ENCODE measurements around the gene TPRN. TPM values are rescaled to one million over a fixed set of nuclear protein-coding genes. Genes with fewer than 3 reads are reported as not detected.
A peak's percentile ranks its signal among the peaks of the same experiment; 100 is the strongest.

The TPRN gene
- total and polyA plus RNA-seq, 9 of the 15 experiments (the other 6 are each of a cell fraction or from before 2014, with no cell fraction given), result 0.31 to 31.9 (median 4.4) TPM

- no peaks in the 10 kb centered on the region for H3K9me3 ChIP-seq (replicated peaks; ENCODE audit: control insufficient read depth, insufficient read depth, low read depth, low read length)
- CTCF ChIA-PET (ENCODE audit: low intra/inter-chr PET ratio), result no interaction called here
- peaks cover 16% of the 10 kb centered on the region; the same call in 2 of the 3 replicates for H3K36me3 ChIP-seq (ENCODE audit: control insufficient read depth, insufficient read depth, low read length)
- TSS peak; percentile 10 for BruUV-seq (replicated peaks)
- H3K27me3 ChIP-seq (ENCODE audit: control insufficient read depth in 2 of 2, insufficient read depth in 2 of 2, low read length in 2 of 2), result no peaks in the 10 kb centered on the region
- DNase-seq (ENCODE audit: extremely low read depth in 1 of 4, low spot score in 3 of 4), result peak in 1 of 4 experiments; percentile 7
- WGBS (ENCODE audit: insufficient coverage, low coverage, missing lambda C conversion rate), result 31% methylated on average over 33 of the region's 51 CpGs
- intact Hi-C loops (cut with micrococcal nuclease), result loop anchor here (2.0 kb wide), 1 partner anchor 19 kb away; no protein-coding TSS in a partner anchor
- no peak overlapping the region for H2AFZ ChIP-seq (ENCODE audit: low read depth, low read length)
- peak overlapping the region in 1 of 2 experiments; percentile 89; a peak in 3 of 4 replicates for H3K9ac ChIP-seq (ENCODE audit: insufficient read depth in 1 of 2, low read depth in 2 of 2, low read length in 2 of 2)
- peak overlapping the region; percentile 37 for H3K4me3 ChIP-seq
- TF ChIP-seq ZNF696 (CRISPR knock-in tag; conservative IDR thresholded peaks at IDR 0.05) (no peak), KDM2B (CRISPR knock-in tag; IDR thresholded peaks at IDR 0.05) (no peak), NR2C2 (CRISPR knock-in tag; IDR thresholded peaks at IDR 0.05) (no peak), NR2C2 (tag; IDR thresholded peaks at IDR 0.05) (no peak), EGR1 (conservative IDR thresholded peaks at IDR 0.05) (no peak), RB1 (IDR thresholded peaks at IDR 0.05; ENCODE audit: low read depth) (0 out of 2 replicates have a peak, but pooled peaks have one; percentile 13), ZNF263 (CRISPR knock-in tag; IDR thresholded peaks at IDR 0.05; ENCODE audit: borderline replicate concordance) (peak; percentile 84), HNRNPL (IDR thresholded peaks at IDR 0.05; ENCODE audit: low read depth, low read length) (no peak), KAT7 (CRISPR knock-in tag; IDR thresholded peaks at IDR 0.05; ENCODE audit: borderline replicate concordance) (no peak), ZBTB7A (IDR thresholded peaks at IDR 0.05; ENCODE audit: borderline replicate concordance, control insufficient read depth, low read depth, low read length) (peak; percentile 22; the same call in 1 of the 2 replicates), SNAPC5 (CRISPR knock-in tag; IDR thresholded peaks at IDR 0.05) (no peak), NFE2 (IDR thresholded peaks at IDR 0.05; ENCODE audit: low read depth) (no peak), THAP7 (CRISPR knock-in tag; IDR thresholded peaks at IDR 0.05) (no peak), MAZ (CRISPR knock-in tag; conservative IDR thresholded peaks at IDR 0.05 in 1 of 2, IDR thresholded peaks at IDR 0.05 in 1 of 2) (0 out of 4 replicates have a peak, but pooled peaks of 1 of the 2 experiments have one; percentile 17), ZNF707 (CRISPR knock-in tag; conservative IDR thresholded peaks at IDR 0.05) (no peak), CHCHD3 (CRISPR knock-in tag; IDR thresholded peaks at IDR 0.05) (no peak), KDM5B (IDR thresholded peaks at IDR 0.05; ENCODE audit: insufficient replicate concordance, low read depth, low read length) (peak; percentile 53), CHAMP1 (IDR thresholded peaks at IDR 0.05) (no peak)
- FAIRE-seq, result no peak
- peaks cover 72% of the 10 kb centered on the region for H3K79me2 ChIP-seq (ENCODE audit: control insufficient read depth, insufficient read depth, low read length)
- POLR2A ChIA-PET, result interaction anchor here (0.6 to 3.2 kb wide), 4 partner anchors 10 to 49 kb away, joined by 3 to 26 read pairs (median 4); partner anchors contain the start of genes ANAPC2 and SSNA1
- H3K27ac ChIP-seq (ENCODE audit: extremely low read depth, low read depth, low read length), result no peak overlapping the region; the same call in 2 of the 3 replicates
- in situ Hi-C loops (cut with MboI), result no loop called here
- H3K9me1 ChIP-seq (ENCODE audit: control insufficient read depth, insufficient read depth, low read length), result peaks cover 3% of the 10 kb centered on the region
- H3K4me1 ChIP-seq (replicated peaks in 1 of 2; ENCODE audit: control insufficient read depth in 2 of 2, insufficient read depth in 2 of 2, low read length in 2 of 2), result peaks cover 30 to 86% of the 10 kb centered on the region in 2 experiments
- ATAC-seq, result no peak
- peak overlapping the region; percentile 44 for H3K4me2 ChIP-seq (ENCODE audit: insufficient read depth, low read length)
- H4K20me1 ChIP-seq (replicated peaks; ENCODE audit: control insufficient read depth, insufficient read depth, low read length), result peaks cover 5% of the 10 kb centered on the region
Measured at GRCh38 chr9:137199411-137200121, 975 bp downstream of the TPRN start.
